ENCODE results near the gene ZNF688. TPM values are rescaled to one million over a fixed set of nuclear protein-coding genes. Genes with fewer than 3 reads are reported as not detected.

ZNF688 gene
- total and polyA plus RNA-seq, 2 experiments from 2014 or later: 9.8 to 21.0 TPM

DNA sequence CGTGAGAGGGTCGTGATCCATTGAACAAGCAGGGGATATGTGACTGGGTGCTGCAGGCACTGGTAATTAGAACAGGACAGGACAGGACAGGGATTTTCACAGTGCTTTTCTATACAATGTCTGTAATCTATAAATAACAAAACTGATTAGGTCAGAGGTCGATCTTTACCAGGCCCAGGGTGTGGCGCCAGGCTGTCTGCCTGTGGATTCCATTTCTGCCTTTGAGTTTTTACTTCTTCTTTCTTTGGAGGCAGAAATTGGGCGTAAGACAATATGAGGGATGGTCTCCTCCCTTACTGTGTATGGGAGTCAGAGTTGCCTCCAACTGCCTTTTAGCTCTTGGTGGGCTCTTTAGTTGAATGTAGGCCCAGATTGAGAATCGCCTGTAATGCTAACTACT, 11.8 kb downstream of the ZNF688 start:
- 87% methylated on average over 6 of the region's 6 CpGs for WGBS (ENCODE audit: low lambda C conversion rate, missing lambda C conversion rate)
- Histone ChIP-seq H3K4me3 (no peak overlapping the region), H3K4me1 (ENCODE audit: insufficient read depth) (peaks cover 10% of the 10 kb centered on the region), H3K27ac (no peak overlapping the region), H3K9me2 (replicated peaks; ENCODE audit: insufficient read depth) (no peaks in the 10 kb centered on the region), H3K27me3 (no peaks in the 10 kb centered on the region), H4K20me1 (ENCODE audit: insufficient read depth, poor library complexity, severe bottlenecking) (no peaks in the 10 kb centered on the region), H3K4me2 (no peak overlapping the region), H2AFZ (no peak overlapping the region), H3K79me2 (peaks cover 30% of the 10 kb centered on the region), H3K36me3 (replicated peaks; ENCODE audit: insufficient read depth, low read depth) (no peaks in the 10 kb centered on the region), H3K9me3 (ENCODE audit: low read depth) (no peaks in the 10 kb centered on the region)
- TF ChIP-seq CTCF (IDR thresholded peaks at IDR 0.05; ENCODE audit: poor library complexity): no peak
- no peak for TF ChIP-seq EZH2phosphoT487 (IDR thresholded peaks at IDR 0.05; ENCODE audit: low read depth, severe bottlenecking, unreplicated experiment)
- no peak for TF ChIP-seq EZH2 (IDR thresholded peaks at IDR 0.05; ENCODE audit: borderline replicate concordance)
- no peak for DNase-seq (ENCODE audit: low spot score)

DNA sequence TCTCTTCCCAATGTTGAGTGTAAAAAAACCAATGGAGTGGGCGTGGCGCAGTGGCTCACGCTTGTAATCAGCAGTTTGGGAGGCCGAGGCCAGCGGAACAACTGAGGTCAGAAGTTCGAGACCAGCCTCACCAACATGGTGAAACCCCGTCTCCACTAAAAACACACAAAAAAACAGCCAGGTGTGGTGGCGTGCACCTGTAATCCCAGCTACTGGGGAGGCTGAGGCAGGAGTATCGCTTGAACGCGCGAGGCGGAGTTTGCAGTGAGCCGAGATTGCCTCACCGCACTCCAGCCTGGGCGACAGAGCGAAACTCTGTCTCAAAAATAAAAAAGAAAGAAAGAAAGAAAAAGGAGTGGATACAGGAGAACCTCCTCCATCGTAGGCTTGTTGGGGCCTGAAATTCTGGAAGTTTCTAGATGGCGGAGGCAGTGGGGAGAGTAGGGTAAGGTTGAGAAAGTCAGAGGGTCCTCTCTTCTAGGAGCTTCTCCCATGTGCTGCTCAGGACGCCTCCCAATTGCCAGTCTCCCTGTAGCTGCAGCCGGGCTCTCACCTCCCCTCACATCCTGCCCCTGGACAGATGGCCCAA, 12.6 kb downstream of the ZNF688 start:
- Histone ChIP-seq H3K79me2 (peaks cover 38% of the 10 kb centered on the region), H3K27ac (peak overlapping the region; percentile 82), H3K9me3 (ENCODE audit: low read depth) (no peaks in the 10 kb centered on the region), H3K9me2 (replicated peaks; ENCODE audit: insufficient read depth) (no peaks in the 10 kb centered on the region), H3K4me2 (peak overlapping the region; percentile 65), H4K20me1 (ENCODE audit: insufficient read depth, poor library complexity, severe bottlenecking) (no peaks in the 10 kb centered on the region), H3K4me3 (no peak overlapping the region), H3K4me1 (ENCODE audit: insufficient read depth) (peaks cover 17% of the 10 kb centered on the region), H2AFZ (peak overlapping the region; percentile 27), H3K27me3 (no peaks in the 10 kb centered on the region), H3K36me3 (replicated peaks; ENCODE audit: insufficient read depth, low read depth) (no peaks in the 10 kb centered on the region)
- no peak for DNase-seq (ENCODE audit: low spot score)
- WGBS (ENCODE audit: low lambda C conversion rate, missing lambda C conversion rate): 93% methylated on average over 21 of the region's 21 CpGs
- TF ChIP-seq EZH2phosphoT487 (IDR thresholded peaks at IDR 0.05; ENCODE audit: low read depth, severe bottlenecking, unreplicated experiment): no peak
- no peak for TF ChIP-seq EZH2 (IDR thresholded peaks at IDR 0.05; ENCODE audit: borderline replicate concordance)
- TF ChIP-seq CTCF (IDR thresholded peaks at IDR 0.05; ENCODE audit: poor library complexity): no peak

- Histone ChIP-seq H3K9me3 (ENCODE audit: low read depth) (no peaks in the 10 kb centered on the region), H3K4me3 (peak within 1 kb of the TSS; percentile 35), H3K36me3 (replicated peaks; ENCODE audit: insufficient read depth, low read depth) (no peaks in the 10 kb centered on the region), H4K20me1 (ENCODE audit: insufficient read depth, poor library complexity, severe bottlenecking) (no peaks in the 10 kb centered on the region), H3K9me2 (replicated peaks; ENCODE audit: insufficient read depth) (no peaks in the 10 kb centered on the region), H2AFZ (peak within 1 kb of the TSS; percentile 33), H3K27ac (peak within 1 kb of the TSS; percentile 93), H3K79me2 (peaks cover 42% of the 10 kb centered on the region), H3K4me1 (ENCODE audit: insufficient read depth) (peaks cover 18% of the 10 kb centered on the region), H3K27me3 (no peaks in the 10 kb centered on the region), H3K4me2 (peak within 1 kb of the TSS; percentile 98)
- WGBS (ENCODE audit: low lambda C conversion rate, missing lambda C conversion rate): 2% methylated on average over 71 of the region's 74 CpGs
- TF ChIP-seq EZH2phosphoT487 (IDR thresholded peaks at IDR 0.05; ENCODE audit: low read depth, severe bottlenecking, unreplicated experiment) (no peak), CTCF (IDR thresholded peaks at IDR 0.05; ENCODE audit: poor library complexity) (no peak), EZH2 (IDR thresholded peaks at IDR 0.05; ENCODE audit: borderline replicate concordance) (no peak)
- DNase-seq (ENCODE audit: low spot score): peak; percentile 99
Measured at GRCh38 chr16:30557957-30558788, 13.3 kb downstream of the ZNF688 start, which contains the start of gene ZNF764. TSS of gene ZNF764 (minus strand) at chr16:30558374. CDS start at chr16:30558182, 192 bp downstream.
